ENCODE measurements around the gene PID1.

GRCh38 chr2:229133155-229133772 is 137.8 kb downstream of the PID1 start:
- TF ChIP-seq EZH2 (IDR thresholded peaks at IDR 0.05; ENCODE audit: borderline replicate concordance, insufficient read depth, low read depth, low read length, poor library complexity, severe bottlenecking) (no peak), CTCF (IDR thresholded peaks at IDR 0.05) (no peak)
